ENCODE results near the gene TSPAN9. TPM values are rescaled to one million over a fixed set of nuclear protein-coding genes. Genes with fewer than 3 reads are reported as not detected.

Gene TSPAN9
- total and polyA plus RNA-seq, 9 of the 15 experiments (the other 6 are each of a cell fraction or from before 2014, with no cell fraction given): 0.23 to 2.1 (median 0.60) TPM; not detected in 2

- no peak overlapping the region for H3K9ac ChIP-seq (ENCODE audit: insufficient read depth in 1 of 2, low read depth in 2 of 2, low read length in 2 of 2)
- no peaks in the 10 kb centered on the region for H3K36me3 ChIP-seq (ENCODE audit: control insufficient read depth, insufficient read depth, low read length)
- WGBS (ENCODE audit: insufficient coverage, low coverage, missing lambda C conversion rate): 0% methylated on average over 9 of the region's 15 CpGs
- no peak overlapping the region for H3K4me2 ChIP-seq (ENCODE audit: insufficient read depth, low read length)
- ATAC-seq: no peak
- H3K9me3 ChIP-seq (replicated peaks; ENCODE audit: control insufficient read depth, insufficient read depth, low read depth, low read length): no peaks in the 10 kb centered on the region
- no peaks in the 10 kb centered on the region for H3K4me1 ChIP-seq (replicated peaks in 1 of 2; ENCODE audit: control insufficient read depth in 2 of 2, insufficient read depth in 2 of 2, low read length in 2 of 2)
- DNase-seq (ENCODE audit: extremely low read depth in 1 of 4, low spot score in 3 of 4): no peak
- no peak overlapping the region for H3K4me3 ChIP-seq
- POLR2A ChIA-PET: no interaction called here
- H4K20me1 ChIP-seq (replicated peaks; ENCODE audit: control insufficient read depth, insufficient read depth, low read length): 0 out of 2 replicates have a peak, but pooled peaks cover 4% of the 10 kb centered on the region
- peaks cover 2 to 32% of the 10 kb centered on the region in 2 experiments; a peak in 4 of 5 replicates for H3K27me3 ChIP-seq (ENCODE audit: control insufficient read depth in 2 of 2, insufficient read depth in 2 of 2, low read length in 2 of 2)
- H3K9me1 ChIP-seq (ENCODE audit: control insufficient read depth, insufficient read depth, low read length): no peaks in the 10 kb centered on the region
- BruUV-seq (replicated peaks): no TSS peak
- no peak overlapping the region for H3K27ac ChIP-seq (ENCODE audit: extremely low read depth, low read depth, low read length)
- no peak for FAIRE-seq
- in situ Hi-C loops (cut with MboI) (no loop called here), intact Hi-C loops (cut with micrococcal nuclease) (no loop called here)
- CTCF ChIA-PET (ENCODE audit: low intra/inter-chr PET ratio): no interaction called here
- no peaks in the 10 kb centered on the region for H3K79me2 ChIP-seq (ENCODE audit: control insufficient read depth, insufficient read depth, low read length)
- H2AFZ ChIP-seq (ENCODE audit: low read depth, low read length): no peak overlapping the region
- no peak for TF ChIP-seq ZNF407 (IDR thresholded peaks at IDR 0.05; ENCODE audit: low read depth)
- TF ChIP-seq ZNF830 (CRISPR knock-in tag; IDR thresholded peaks at IDR 0.05): no peak
- TF ChIP-seq ADNP (tag; IDR thresholded peaks at IDR 0.05): no peak
- no peak for TF ChIP-seq GATA2 (CRISPR knock-in tag; IDR thresholded peaks at IDR 0.05)
- TF ChIP-seq CTCF (IDR thresholded peaks at IDR 0.05 in 2 of 3, conservative IDR thresholded peaks at IDR 0.05 in 1 of 3; ENCODE audit: insufficient read depth in 2 of 3, low read depth in 1 of 3, low read length in 3 of 3): no peak
- TF ChIP-seq ZZZ3 (IDR thresholded peaks at IDR 0.05): no peak
Observed at GRCh38 chr12:3241621-3242020, 164.4 kb downstream of the TSPAN9 start.

Measured in K562 (cell line).